ENCODE measurements around the gene JTB.

JTB gene

GRCh38 chr1:153932156-153933131 is 45.0 kb downstream of the JTB start:
- DNase-seq (ENCODE audit: low read depth), result no peak

- DNase-seq (ENCODE audit: low read depth), result no peak
Measured at GRCh38 chr1:153929981-153930948, 47.2 kb downstream of the JTB start.

GRCh38 chr1:153929426-153929825 is 48.0 kb downstream of the JTB start:
- DNase-seq (ENCODE audit: low read depth), result no peak

GRCh38 chr1:153928791-153929341 is 48.6 kb downstream of the JTB start:
- no peak for DNase-seq (ENCODE audit: low read depth)

- no peak for DNase-seq (ENCODE audit: low read depth)
Measured at GRCh38 chr1:153928245-153928644, 49.2 kb downstream of the JTB start.

GRCh38 chr1:153926405-153926804 is 51.1 kb downstream of the JTB start:
- no peak for DNase-seq (ENCODE audit: low read depth)

Data from stimulated activated CD8-positive, alpha-beta memory T cell treated with anti-CD3 and anti-CD28 coated beads, Interleukin-12 subunit alpha, Interleukin-12 subunit beta, amount 100 ng/mL, for 4 hours (primary cell).